WTC11 (cell line): ENCODE data around the gene PNPLA6. TPM values are rescaled to one million over a fixed set of nuclear protein-coding genes. Genes with fewer than 3 reads are reported as not detected.

Experiments
- ATF1 ChIP-seq: sonication (generic); formaldehyde crosslinking; IDR thresholded peaks from 2 replicates; pipeline ENCODE4 v1.8.1; 2023; ENCODE audit warnings: mild to moderate bottlenecking, moderate library complexity, missing genetic modification reagents
- CREM ChIP-seq: sonication (generic); formaldehyde crosslinking; IDR thresholded peaks from 2 replicates; pipeline ENCODE4 v1.8.1; 2022; ENCODE audit warnings: mild to moderate bottlenecking, missing genetic modification reagents, moderate library complexity
- NFATC4 ChIP-seq: fragments of 250-450 bp; sonication (Bioruptor Pico); IDR thresholded peaks from 2 replicates; pipeline ENCODE4 v1.9.0; 2021; ENCODE audit warnings: mild to moderate bottlenecking
- NR3C1 ChIP-seq: sonication (generic); formaldehyde crosslinking; conservative IDR thresholded peaks from 2 replicates; pipeline ENCODE4 v1.8.1; 2023; ENCODE audit warnings: low read depth, mild to moderate bottlenecking, missing genetic modification reagents
- SOX15 ChIP-seq: fragments of 250-450 bp; sonication (Bioruptor Pico); IDR thresholded peaks from 2 replicates; pipeline ENCODE4 v1.9.0; 2021; ENCODE audit warnings: mild to moderate bottlenecking
- SP1 ChIP-seq: sonication (generic); formaldehyde crosslinking; conservative IDR thresholded peaks from 2 replicates; pipeline ENCODE4 v1.8.1; 2022; ENCODE audit warnings: missing genetic modification reagents
- ZBTB21 ChIP-seq: sonication (generic); formaldehyde crosslinking; IDR thresholded peaks from 2 replicates; pipeline ENCODE4 v1.8.1; 2023; ENCODE audit warnings: mild to moderate bottlenecking, missing genetic modification reagents, borderline replicate concordance
- ZNF219 ChIP-seq: sonication (generic); formaldehyde crosslinking; IDR thresholded peaks from 2 replicates; pipeline ENCODE4 v1.8.0; 2023; ENCODE audit warnings: missing genetic modification reagents, mild to moderate bottlenecking, borderline replicate concordance
- ZNF232 ChIP-seq: sonication (generic); formaldehyde crosslinking; IDR thresholded peaks from 2 replicates; pipeline ENCODE4 v1.8.0; 2022; ENCODE audit warnings: mild to moderate bottlenecking, missing genetic modification reagents
- ZNF263 ChIP-seq: sonication (generic); formaldehyde crosslinking; IDR thresholded peaks from 2 replicates; pipeline ENCODE4 v1.8.1; 2022; ENCODE audit warnings: low read depth, mild to moderate bottlenecking, moderate library complexity, missing genetic modification reagents
- ZNF317 ChIP-seq: sonication (generic); formaldehyde crosslinking; IDR thresholded peaks from 2 replicates; pipeline ENCODE4 v1.8.1; 2023; ENCODE audit warnings: low read depth, mild to moderate bottlenecking, moderate library complexity, missing genetic modification reagents, borderline replicate concordance
- total RNA-seq: library from RNA; stranded (reverse); gene quantifications from 3 replicates; pipeline ENCODE4 v1.2.3, GENCODE V29; 2021
- TF ChIP-seq, protein P1 (sequence below): sonication (generic); formaldehyde crosslinking; IDR thresholded peaks from 2 replicates; pipeline ENCODE4 v1.8.0; 2022; ENCODE audit warnings: mild to moderate bottlenecking, missing genetic modification reagents
- TF ChIP-seq, protein P2 (sequence below): sonication (generic); formaldehyde crosslinking; IDR thresholded peaks from 2 replicates; pipeline ENCODE4 v1.8.1; 2023; ENCODE audit warnings: mild to moderate bottlenecking, moderate library complexity, missing genetic modification reagents
- TF ChIP-seq, protein P3 (sequence below): fragments of 250-450 bp; sonication (Bioruptor Pico); conservative IDR thresholded peaks from 2 replicates; pipeline ENCODE4 v1.9.0; 2021; ENCODE audit warnings: mild to moderate bottlenecking
- TF ChIP-seq, protein P4 (sequence below): sonication (generic); formaldehyde crosslinking; IDR thresholded peaks from 2 replicates; pipeline ENCODE4 v1.8.1; 2022; ENCODE audit warnings: missing genetic modification reagents, borderline replicate concordance
- TF ChIP-seq, protein P5 (sequence below): sonication (generic); formaldehyde crosslinking; IDR thresholded peaks from 2 replicates; pipeline ENCODE4 v1.8.1; 2023; ENCODE audit warnings: mild to moderate bottlenecking, missing genetic modification reagents, borderline replicate concordance
- TF ChIP-seq, protein P6 (sequence below): sonication (generic); formaldehyde crosslinking; IDR thresholded peaks from 2 replicates; pipeline ENCODE4 v1.8.0; 2022; ENCODE audit warnings: missing genetic modification reagents
- TF ChIP-seq, protein P7 (sequence below): fragments of 250-450 bp; sonication (Bioruptor Pico); IDR thresholded peaks from 2 replicates; pipeline ENCODE4 v1.9.0; 2021; ENCODE audit warnings: mild to moderate bottlenecking, borderline replicate concordance

PNPLA6 gene
- total RNA-seq, 1 experiment from 2014 or later: 149 TPM

DNA sequence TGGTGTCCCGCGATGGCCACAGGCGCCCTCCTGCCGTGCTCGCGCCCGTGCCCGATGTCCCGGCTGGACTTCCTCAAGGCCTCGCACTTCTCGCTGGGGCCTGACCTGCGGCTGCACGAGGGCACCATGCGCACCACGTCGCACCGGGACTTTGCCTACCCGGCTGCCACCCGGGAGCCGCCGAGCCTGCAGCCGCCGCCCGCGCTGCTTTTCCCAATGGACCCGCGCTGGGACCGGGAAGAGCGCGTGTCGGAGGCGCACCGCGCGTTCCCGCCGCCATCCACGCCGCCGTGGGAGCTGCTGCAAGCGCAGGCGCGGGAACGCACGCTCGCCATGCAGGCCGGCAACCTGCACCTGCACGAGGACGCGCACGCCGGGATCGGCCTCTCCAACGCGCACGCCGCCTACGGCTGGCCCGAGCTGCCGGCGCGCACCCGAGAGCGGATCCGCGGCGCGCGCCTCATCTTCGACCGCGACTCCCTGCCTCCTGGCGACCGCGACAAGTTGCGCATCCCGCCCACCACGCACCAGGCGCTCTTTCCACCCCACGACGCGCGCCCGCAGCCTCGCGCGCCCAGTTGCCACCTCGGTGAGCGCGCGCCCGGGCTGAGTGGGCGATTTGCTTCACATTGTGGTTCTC lies 34.6 kb upstream of the PNPLA6 start (continued):
- TF ChIP-seq NR3C1 (CRISPR knock-in tag): peak; percentile 90
- TF ChIP-seq, protein P1, sequence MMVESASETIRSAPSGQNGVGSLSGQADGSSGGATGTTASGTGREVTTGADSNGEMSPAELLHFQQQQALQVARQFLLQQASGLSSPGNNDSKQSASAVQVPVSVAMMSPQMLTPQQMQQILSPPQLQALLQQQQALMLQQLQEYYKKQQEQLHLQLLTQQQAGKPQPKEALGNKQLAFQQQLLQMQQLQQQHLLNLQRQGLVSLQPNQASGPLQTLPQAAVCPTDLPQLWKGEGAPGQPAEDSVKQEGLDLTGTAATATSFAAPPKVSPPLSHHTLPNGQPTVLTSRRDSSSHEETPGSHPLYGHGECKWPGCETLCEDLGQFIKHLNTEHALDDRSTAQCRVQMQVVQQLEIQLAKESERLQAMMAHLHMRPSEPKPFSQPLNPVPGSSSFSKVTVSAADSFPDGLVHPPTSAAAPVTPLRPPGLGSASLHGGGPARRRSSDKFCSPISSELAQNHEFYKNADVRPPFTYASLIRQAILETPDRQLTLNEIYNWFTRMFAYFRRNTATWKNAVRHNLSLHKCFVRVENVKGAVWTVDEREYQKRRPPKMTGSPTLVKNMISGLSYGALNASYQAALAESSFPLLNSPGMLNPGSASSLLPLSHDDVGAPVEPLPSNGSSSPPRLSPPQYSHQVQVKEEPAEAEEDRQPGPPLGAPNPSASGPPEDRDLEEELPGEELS (CRISPR knock-in tag): peak; percentile 98
- no peak for TF ChIP-seq NFATC4 (CRISPR knock-in tag)
- peak; percentile 89 for TF ChIP-seq CREM (CRISPR knock-in tag)
- TF ChIP-seq, protein P2, sequence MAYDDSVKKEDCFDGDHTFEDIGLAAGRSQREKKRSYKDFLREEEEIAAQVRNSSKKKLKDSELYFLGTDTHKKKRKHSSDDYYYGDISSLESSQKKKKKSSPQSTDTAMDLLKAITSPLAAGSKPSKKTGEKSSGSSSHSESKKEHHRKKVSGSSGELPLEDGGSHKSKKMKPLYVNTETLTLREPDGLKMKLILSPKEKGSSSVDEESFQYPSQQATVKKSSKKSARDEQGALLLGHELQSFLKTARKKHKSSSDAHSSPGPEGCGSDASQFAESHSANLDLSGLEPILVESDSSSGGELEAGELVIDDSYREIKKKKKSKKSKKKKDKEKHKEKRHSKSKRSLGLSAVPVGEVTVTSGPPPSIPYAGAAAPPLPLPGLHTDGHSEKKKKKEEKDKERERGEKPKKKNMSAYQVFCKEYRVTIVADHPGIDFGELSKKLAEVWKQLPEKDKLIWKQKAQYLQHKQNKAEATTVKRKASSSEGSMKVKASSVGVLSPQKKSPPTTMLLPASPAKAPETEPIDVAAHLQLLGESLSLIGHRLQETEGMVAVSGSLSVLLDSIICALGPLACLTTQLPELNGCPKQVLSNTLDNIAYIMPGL (CRISPR knock-in tag): peak; percentile 99
- TF ChIP-seq, protein P3, sequence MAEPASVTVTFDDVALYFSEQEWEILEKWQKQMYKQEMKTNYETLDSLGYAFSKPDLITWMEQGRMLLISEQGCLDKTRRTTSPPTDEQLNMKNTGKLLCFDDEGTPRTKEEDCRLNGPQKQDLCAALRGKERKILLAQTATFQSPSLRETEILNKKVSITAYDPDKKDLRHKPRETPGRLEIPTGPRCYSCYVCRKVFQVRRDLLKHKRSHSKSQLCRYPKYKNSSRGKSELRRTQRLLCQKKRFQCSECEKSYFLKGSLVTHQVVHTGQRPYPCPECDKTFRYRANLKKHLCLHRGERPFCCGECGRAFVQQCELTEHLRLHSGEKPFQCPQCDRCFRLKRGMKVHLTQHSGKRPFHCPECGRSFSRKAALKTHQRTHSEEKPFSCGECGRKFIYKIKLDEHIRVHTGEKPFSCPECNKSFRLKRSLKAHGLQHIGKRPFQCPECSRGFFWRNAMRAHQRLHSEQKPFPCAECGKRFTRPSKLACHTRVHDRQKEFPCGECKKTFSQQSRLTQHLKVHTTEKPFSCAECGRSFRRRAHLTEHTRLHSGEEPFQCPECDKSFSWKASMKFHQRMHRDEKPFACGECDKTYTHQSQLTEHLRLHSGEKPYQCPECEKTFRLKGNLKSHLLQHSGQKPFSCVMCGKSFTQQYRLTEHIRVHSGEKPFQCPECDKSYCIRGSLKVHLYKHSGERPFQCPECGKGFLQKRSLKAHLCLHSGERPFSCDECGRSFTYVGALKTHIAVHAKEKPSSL (CRISPR knock-in tag): no peak
- TF ChIP-seq SP1 (CRISPR knock-in tag): peak; percentile 85
- TF ChIP-seq ZBTB21: peak; percentile 96
- TF ChIP-seq ZNF232 (CRISPR knock-in tag): peak; percentile 98
- TF ChIP-seq, protein P4, sequence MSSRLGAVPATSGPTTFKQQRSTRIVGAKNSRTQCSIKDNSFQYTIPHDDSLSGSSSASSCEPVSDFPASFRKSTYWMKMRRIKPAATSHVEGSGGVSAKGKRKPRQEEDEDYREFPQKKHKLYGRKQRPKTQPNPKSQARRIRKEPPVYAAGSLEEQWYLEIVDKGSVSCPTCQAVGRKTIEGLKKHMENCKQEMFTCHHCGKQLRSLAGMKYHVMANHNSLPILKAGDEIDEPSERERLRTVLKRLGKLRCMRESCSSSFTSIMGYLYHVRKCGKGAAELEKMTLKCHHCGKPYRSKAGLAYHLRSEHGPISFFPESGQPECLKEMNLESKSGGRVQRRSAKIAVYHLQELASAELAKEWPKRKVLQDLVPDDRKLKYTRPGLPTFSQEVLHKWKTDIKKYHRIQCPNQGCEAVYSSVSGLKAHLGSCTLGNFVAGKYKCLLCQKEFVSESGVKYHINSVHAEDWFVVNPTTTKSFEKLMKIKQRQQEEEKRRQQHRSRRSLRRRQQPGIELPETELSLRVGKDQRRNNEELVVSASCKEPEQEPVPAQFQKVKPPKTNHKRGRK (CRISPR knock-in tag): no peak
- peak; percentile 85 for TF ChIP-seq ZNF317 (CRISPR knock-in tag)
- no peak for TF ChIP-seq SOX15
- TF ChIP-seq ATF1 (CRISPR knock-in tag): peak; percentile 98
- peak; percentile 95 for TF ChIP-seq ZNF219 (CRISPR knock-in tag)
- TF ChIP-seq ZNF263: peak; percentile 91
- TF ChIP-seq, protein P5, sequence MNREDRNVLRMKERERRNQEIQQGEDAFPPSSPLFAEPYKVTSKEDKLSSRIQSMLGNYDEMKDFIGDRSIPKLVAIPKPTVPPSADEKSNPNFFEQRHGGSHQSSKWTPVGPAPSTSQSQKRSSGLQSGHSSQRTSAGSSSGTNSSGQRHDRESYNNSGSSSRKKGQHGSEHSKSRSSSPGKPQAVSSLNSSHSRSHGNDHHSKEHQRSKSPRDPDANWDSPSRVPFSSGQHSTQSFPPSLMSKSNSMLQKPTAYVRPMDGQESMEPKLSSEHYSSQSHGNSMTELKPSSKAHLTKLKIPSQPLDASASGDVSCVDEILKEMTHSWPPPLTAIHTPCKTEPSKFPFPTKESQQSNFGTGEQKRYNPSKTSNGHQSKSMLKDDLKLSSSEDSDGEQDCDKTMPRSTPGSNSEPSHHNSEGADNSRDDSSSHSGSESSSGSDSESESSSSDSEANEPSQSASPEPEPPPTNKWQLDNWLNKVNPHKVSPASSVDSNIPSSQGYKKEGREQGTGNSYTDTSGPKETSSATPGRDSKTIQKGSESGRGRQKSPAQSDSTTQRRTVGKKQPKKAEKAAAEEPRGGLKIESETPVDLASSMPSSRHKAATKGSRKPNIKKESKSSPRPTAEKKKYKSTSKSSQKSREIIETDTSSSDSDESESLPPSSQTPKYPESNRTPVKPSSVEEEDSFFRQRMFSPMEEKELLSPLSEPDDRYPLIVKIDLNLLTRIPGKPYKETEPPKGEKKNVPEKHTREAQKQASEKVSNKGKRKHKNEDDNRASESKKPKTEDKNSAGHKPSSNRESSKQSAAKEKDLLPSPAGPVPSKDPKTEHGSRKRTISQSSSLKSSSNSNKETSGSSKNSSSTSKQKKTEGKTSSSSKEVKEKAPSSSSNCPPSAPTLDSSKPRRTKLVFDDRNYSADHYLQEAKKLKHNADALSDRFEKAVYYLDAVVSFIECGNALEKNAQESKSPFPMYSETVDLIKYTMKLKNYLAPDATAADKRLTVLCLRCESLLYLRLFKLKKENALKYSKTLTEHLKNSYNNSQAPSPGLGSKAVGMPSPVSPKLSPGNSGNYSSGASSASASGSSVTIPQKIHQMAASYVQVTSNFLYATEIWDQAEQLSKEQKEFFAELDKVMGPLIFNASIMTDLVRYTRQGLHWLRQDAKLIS: peak; percentile 99
- TF ChIP-seq, protein P6, sequence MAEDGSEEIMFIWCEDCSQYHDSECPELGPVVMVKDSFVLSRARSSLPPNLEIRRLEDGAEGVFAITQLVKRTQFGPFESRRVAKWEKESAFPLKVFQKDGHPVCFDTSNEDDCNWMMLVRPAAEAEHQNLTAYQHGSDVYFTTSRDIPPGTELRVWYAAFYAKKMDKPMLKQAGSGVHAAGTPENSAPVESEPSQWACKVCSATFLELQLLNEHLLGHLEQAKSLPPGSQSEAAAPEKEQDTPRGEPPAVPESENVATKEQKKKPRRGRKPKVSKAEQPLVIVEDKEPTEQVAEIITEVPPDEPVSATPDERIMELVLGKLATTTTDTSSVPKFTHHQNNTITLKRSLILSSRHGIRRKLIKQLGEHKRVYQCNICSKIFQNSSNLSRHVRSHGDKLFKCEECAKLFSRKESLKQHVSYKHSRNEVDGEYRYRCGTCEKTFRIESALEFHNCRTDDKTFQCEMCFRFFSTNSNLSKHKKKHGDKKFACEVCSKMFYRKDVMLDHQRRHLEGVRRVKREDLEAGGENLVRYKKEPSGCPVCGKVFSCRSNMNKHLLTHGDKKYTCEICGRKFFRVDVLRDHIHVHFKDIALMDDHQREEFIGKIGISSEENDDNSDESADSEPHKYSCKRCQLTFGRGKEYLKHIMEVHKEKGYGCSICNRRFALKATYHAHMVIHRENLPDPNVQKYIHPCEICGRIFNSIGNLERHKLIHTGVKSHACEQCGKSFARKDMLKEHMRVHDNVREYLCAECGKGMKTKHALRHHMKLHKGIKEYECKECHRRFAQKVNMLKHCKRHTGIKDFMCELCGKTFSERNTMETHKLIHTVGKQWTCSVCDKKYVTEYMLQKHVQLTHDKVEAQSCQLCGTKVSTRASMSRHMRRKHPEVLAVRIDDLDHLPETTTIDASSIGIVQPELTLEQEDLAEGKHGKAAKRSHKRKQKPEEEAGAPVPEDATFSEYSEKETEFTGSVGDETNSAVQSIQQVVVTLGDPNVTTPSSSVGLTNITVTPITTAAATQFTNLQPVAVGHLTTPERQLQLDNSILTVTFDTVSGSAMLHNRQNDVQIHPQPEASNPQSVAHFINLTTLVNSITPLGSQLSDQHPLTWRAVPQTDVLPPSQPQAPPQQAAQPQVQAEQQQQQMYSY (CRISPR knock-in tag): peak; percentile 75
- TF ChIP-seq, protein P7, sequence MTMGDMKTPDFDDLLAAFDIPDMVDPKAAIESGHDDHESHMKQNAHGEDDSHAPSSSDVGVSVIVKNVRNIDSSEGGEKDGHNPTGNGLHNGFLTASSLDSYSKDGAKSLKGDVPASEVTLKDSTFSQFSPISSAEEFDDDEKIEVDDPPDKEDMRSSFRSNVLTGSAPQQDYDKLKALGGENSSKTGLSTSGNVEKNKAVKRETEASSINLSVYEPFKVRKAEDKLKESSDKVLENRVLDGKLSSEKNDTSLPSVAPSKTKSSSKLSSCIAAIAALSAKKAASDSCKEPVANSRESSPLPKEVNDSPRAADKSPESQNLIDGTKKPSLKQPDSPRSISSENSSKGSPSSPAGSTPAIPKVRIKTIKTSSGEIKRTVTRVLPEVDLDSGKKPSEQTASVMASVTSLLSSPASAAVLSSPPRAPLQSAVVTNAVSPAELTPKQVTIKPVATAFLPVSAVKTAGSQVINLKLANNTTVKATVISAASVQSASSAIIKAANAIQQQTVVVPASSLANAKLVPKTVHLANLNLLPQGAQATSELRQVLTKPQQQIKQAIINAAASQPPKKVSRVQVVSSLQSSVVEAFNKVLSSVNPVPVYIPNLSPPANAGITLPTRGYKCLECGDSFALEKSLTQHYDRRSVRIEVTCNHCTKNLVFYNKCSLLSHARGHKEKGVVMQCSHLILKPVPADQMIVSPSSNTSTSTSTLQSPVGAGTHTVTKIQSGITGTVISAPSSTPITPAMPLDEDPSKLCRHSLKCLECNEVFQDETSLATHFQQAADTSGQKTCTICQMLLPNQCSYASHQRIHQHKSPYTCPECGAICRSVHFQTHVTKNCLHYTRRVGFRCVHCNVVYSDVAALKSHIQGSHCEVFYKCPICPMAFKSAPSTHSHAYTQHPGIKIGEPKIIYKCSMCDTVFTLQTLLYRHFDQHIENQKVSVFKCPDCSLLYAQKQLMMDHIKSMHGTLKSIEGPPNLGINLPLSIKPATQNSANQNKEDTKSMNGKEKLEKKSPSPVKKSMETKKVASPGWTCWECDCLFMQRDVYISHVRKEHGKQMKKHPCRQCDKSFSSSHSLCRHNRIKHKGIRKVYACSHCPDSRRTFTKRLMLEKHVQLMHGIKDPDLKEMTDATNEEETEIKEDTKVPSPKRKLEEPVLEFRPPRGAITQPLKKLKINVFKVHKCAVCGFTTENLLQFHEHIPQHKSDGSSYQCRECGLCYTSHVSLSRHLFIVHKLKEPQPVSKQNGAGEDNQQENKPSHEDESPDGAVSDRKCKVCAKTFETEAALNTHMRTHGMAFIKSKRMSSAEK (CRISPR knock-in tag): peak; percentile 40; the same call in 1 of the 2 replicates
